Progenitor cell of endocrine pancreas (in vitro differentiated cells): ENCODE results near the gene CMIP. TPM values are rescaled to one million over a fixed set of nuclear protein-coding genes. Genes with fewer than 3 reads are reported as not detected.

Source experiments
- DNase-seq: peaks from one replicate; pipeline ENCODE4 v3.0.0; 2021; ENCODE audit warnings: low spot score; ENCODE audit not compliant: unreplicated experiment
- H3K27ac Mint-ChIP-seq: 2 replicates; pipeline ENCODE4 v1.8.0; 2021; ENCODE audit warnings: mild to moderate bottlenecking, moderate library complexity, mixed read lengths
- H3K27me3 Mint-ChIP-seq: 2 replicates; pipeline ENCODE4 v1.8.0; 2021; ENCODE audit warnings: mixed read lengths
- H3K36me3 Mint-ChIP-seq: 2 replicates; pipeline ENCODE4 v1.8.0; 2022; ENCODE audit warnings: mixed read lengths; ENCODE audit not compliant: insufficient read depth
- H3K4me1 Mint-ChIP-seq: 2 replicates; pipeline ENCODE4 v1.8.0; 2021; ENCODE audit warnings: low read depth, mixed read lengths
- H3K4me3 Mint-ChIP-seq: 2 replicates; pipeline ENCODE4 v1.8.0; 2021; ENCODE audit warnings: low read depth, mild to moderate bottlenecking, moderate library complexity, mixed read lengths
- H3K9me3 Mint-ChIP-seq: 2 replicates; pipeline ENCODE4 v1.8.0; 2021; ENCODE audit warnings: low read depth, mixed read lengths
- CTCF ChIP-seq: fragments of 200-600 bp; sonication (generic); IDR thresholded peaks from one replicate; pipeline ENCODE4 v1.5.0; 2021; ENCODE audit warnings: antibody characterized with exemption, mild to moderate bottlenecking; ENCODE audit not compliant: unreplicated experiment
- total RNA-seq: library from RNA; stranded (reverse); gene quantifications from 2 replicates; pipeline ENCODE4 v1.2.1, GENCODE V29; 2021

The CMIP gene
- total RNA-seq, 1 donor from 2014 or later = 62.7 TPM

GRCh38 chr16:81535679-81536360 lies 91.2 kb downstream of the CMIP start:
- H3K4me1 Mint-ChIP-seq = peaks cover 23% of the 10 kb centered on the region
- H3K27ac Mint-ChIP-seq = no peak overlapping the region
- H3K4me3 Mint-ChIP-seq = no peak overlapping the region
- H3K9me3 Mint-ChIP-seq = no peaks in the 10 kb centered on the region
- H3K27me3 Mint-ChIP-seq = no peaks in the 10 kb centered on the region
- DNase-seq = no peak
- peaks cover 7% of the 10 kb centered on the region for H3K36me3 Mint-ChIP-seq
- no peak for TF ChIP-seq CTCF

- no peak for DNase-seq
- peaks cover 29% of the 10 kb centered on the region for H3K4me1 Mint-ChIP-seq
- no peak overlapping the region for H3K27ac Mint-ChIP-seq
- peaks cover 6% of the 10 kb centered on the region for H3K36me3 Mint-ChIP-seq
- H3K9me3 Mint-ChIP-seq = no peaks in the 10 kb centered on the region
- no peaks in the 10 kb centered on the region for H3K27me3 Mint-ChIP-seq
- no peak for TF ChIP-seq CTCF
- H3K4me3 Mint-ChIP-seq = no peak overlapping the region
These were observed 92.0 kb downstream of the CMIP start for GRCh38 chr16:81536648-81537047.

GRCh38 chr16:81537721-81538561 lies 93.3 kb downstream of the CMIP start:
- no peak for TF ChIP-seq CTCF
- Mint-ChIP-seq H3K4me1 (peaks cover 35% of the 10 kb centered on the region), H3K9me3 (no peaks in the 10 kb centered on the region), H3K36me3 (peaks cover under 1% of the 10 kb centered on the region), H3K4me3 (no peak overlapping the region), H3K27ac (no peak overlapping the region), H3K27me3 (no peaks in the 10 kb centered on the region)
- no peak for DNase-seq

GRCh38 chr16:81539009-81539758 lies 94.6 kb downstream of the CMIP start:
- Mint-ChIP-seq H3K4me1 (peaks cover 45% of the 10 kb centered on the region), H3K27ac (peak overlapping the region; percentile 3), H3K4me3 (no peak overlapping the region)

More at GRCh38 chr16:81539009-81539758, 94.6 kb downstream of the CMIP start:
- Mint-ChIP-seq H3K36me3 (no peaks in the 10 kb centered on the region), H3K9me3 (no peaks in the 10 kb centered on the region), H3K27me3 (no peaks in the 10 kb centered on the region)
- no peak for DNase-seq
- TF ChIP-seq CTCF = no peak
